ENCODE results near the gene LDLRAD4. TPM values are rescaled to one million over a fixed set of nuclear protein-coding genes. Genes with fewer than 3 reads are reported as not detected.

The LDLRAD4 gene
- total and polyA plus RNA-seq, 2 experiments from 2014 or later = 0.73 to 1.9 TPM

- H3F3A ChIP-seq (replicated peaks; ENCODE audit: low read depth) = no peaks in the 10 kb centered on the region
- H3K27ac ChIP-seq (ENCODE audit: low read depth) = no peak overlapping the region
- H4K20me1 ChIP-seq (replicated peaks; ENCODE audit: insufficient read depth) = no peaks in the 10 kb centered on the region
- no peak for ATAC-seq
- H3K9me2 ChIP-seq (ENCODE audit: insufficient read depth) = no peaks in the 10 kb centered on the region
- no peaks in the 10 kb centered on the region for H3K36me3 ChIP-seq (ENCODE audit: insufficient read depth)
- Mint-ChIP-seq H3K27me3 (ENCODE audit: insufficient read depth, low read depth, poor library complexity) (peaks cover 3% of the 10 kb centered on the region), H3K4me1 (peaks cover 11% of the 10 kb centered on the region; the same call in 2 of the 3 replicates), H3K36me3 (ENCODE audit: low read depth) (no peaks in the 10 kb centered on the region), H3K27ac (no peak overlapping the region), H3K9me3 (no peaks in the 10 kb centered on the region), H3K4me3 (no peak overlapping the region)
- no peaks in the 10 kb centered on the region for H3K4me1 ChIP-seq (ENCODE audit: insufficient read depth)
- no peak overlapping the region for H2AFZ ChIP-seq
- TF ChIP-seq JUNB (IDR thresholded peaks at IDR 0.05; ENCODE audit: unreplicated experiment) (no peak), EZH2phosphoT487 (IDR thresholded peaks at IDR 0.05; ENCODE audit: unreplicated experiment) (no peak), ZNF114 (CRISPR knock-in tag; IDR thresholded peaks at IDR 0.05) (no peak), POLR2AphosphoS5 (IDR thresholded peaks at IDR 0.05; ENCODE audit: low read depth) (no peak), ETS1 (IDR thresholded peaks at IDR 0.05) (no peak), CREB1 (CRISPR knock-in tag; IDR thresholded peaks at IDR 0.05; ENCODE audit: low read depth) (no peak), ZNF462 (CRISPR knock-in tag; IDR thresholded peaks at IDR 0.05) (no peak), EZH2 (IDR thresholded peaks at IDR 0.05; ENCODE audit: low read depth, unreplicated experiment) (no peak), STAT1 (IDR thresholded peaks at IDR 0.05; ENCODE audit: unreplicated experiment) (no peak), ZNF331 (CRISPR knock-in tag; IDR thresholded peaks at IDR 0.05; ENCODE audit: low read depth) (no peak), REST (IDR thresholded peaks at IDR 0.05; ENCODE audit: unreplicated experiment) (no peak), CTCF (conservative IDR thresholded peaks at IDR 0.05; ENCODE audit: low read depth in 2 of 2) (no peak), NANOG (IDR thresholded peaks at IDR 0.05; ENCODE audit: borderline replicate concordance) (no peak)
- H3K79me2 ChIP-seq (replicated peaks; ENCODE audit: insufficient read depth) = no peaks in the 10 kb centered on the region
- H3K4me2 ChIP-seq = no peak overlapping the region
- no peaks in the 10 kb centered on the region for H3K27me3 ChIP-seq (ENCODE audit: insufficient read depth)
- no peak overlapping the region for H3K4me3 ChIP-seq
- no peak for DNase-seq (ENCODE audit: low spot score)
Measured at GRCh38 chr18:13568443-13569392, 350.2 kb downstream of the LDLRAD4 start.

Measured in GM23338 (cell line).